Liver (tissue), 9 donors: ENCODE results near the gene IGSF3. TPM values are rescaled to one million over a fixed set of nuclear protein-coding genes. Genes with fewer than 3 reads are reported as not detected.

Experiments used
- DNase-seq: peaks from one replicate; pipeline ENCODE4 v3.0.0-alpha.2; 2017; ENCODE audit warnings: low spot score
- H3K27ac ChIP-seq, 2 donors: one replicate each; pipeline ENCODE4 v1.7.0; 2013; ENCODE audit warnings: inconsistent platforms in 2 of 2, low read length in 2 of 2, control low read depth in 1 of 2, low read depth in 1 of 2, mild to moderate bottlenecking in 1 of 2
- H3K27me3 ChIP-seq, 4 donors: one replicate each; pipeline versions ENCODE4 v1.6.1 to v1.7.0; 2013; ENCODE audit warnings: low read length in 3 of 4, inconsistent platforms in 1 of 4, mild to moderate bottlenecking in 1 of 4, moderate library complexity in 1 of 4; ENCODE audit not compliant: control insufficient read depth in 4 of 4, insufficient read depth in 4 of 4
- H3K36me3 ChIP-seq, 4 donors: one replicate each; pipeline versions ENCODE4 v1.6.1 to v1.7.0; 2013; ENCODE audit warnings: low read length in 3 of 4, mild to moderate bottlenecking in 3 of 4, low read depth in 1 of 4, moderate library complexity in 1 of 4; ENCODE audit not compliant: control insufficient read depth in 4 of 4, insufficient read depth in 3 of 4
- H3K4me1 ChIP-seq, 4 donors: one replicate each; pipeline versions ENCODE4 v1.6.1 to v1.7.0; 2013; ENCODE audit warnings: low read length in 3 of 4, mild to moderate bottlenecking in 3 of 4, moderate library complexity in 1 of 4; ENCODE audit not compliant: control insufficient read depth in 4 of 4, insufficient read depth in 4 of 4
- H3K4me3 ChIP-seq, 3 donors: one replicate each; pipeline versions ENCODE4 v1.6.1 to v1.7.0; 2013; ENCODE audit warnings: low read length in 3 of 3, control low read depth in 1 of 3, low read depth in 1 of 3, mild to moderate bottlenecking in 1 of 3
- H3K9ac ChIP-seq, 2 donors: one replicate each; pipeline ENCODE4 v1.7.0; 2013; ENCODE audit warnings: low read length in 2 of 2, mild to moderate bottlenecking in 2 of 2, moderate library complexity in 2 of 2, control low read depth in 1 of 2, low read depth in 1 of 2
- H3K9me3 ChIP-seq, 4 donors: one replicate each; pipeline versions ENCODE4 v1.6.1 to v1.7.0; 2013; ENCODE audit warnings: low read length in 3 of 4; ENCODE audit not compliant: control insufficient read depth in 4 of 4
- EGR1 ChIP-seq, 2 donors: IDR thresholded peaks; 2 replicates each; pipeline ENCODE4 v1.6.1; 2016 to 2018; ENCODE audit warnings: antibody characterized with exemption in 2 of 2, low read depth in 2 of 2
- FOXA1 ChIP-seq: IDR thresholded peaks from 2 replicates; pipeline ENCODE4 v1.6.1; 2016; ENCODE audit warnings: antibody characterized with exemption
- GABPA ChIP-seq, 2 donors: IDR thresholded peaks in 1 of 2; conservative IDR thresholded peaks in 1 of 2; 2 replicates each; pipeline ENCODE4 v1.6.1; 2016; ENCODE audit warnings: antibody characterized with exemption in 2 of 2, mild to moderate bottlenecking in 1 of 2, moderate library complexity in 1 of 2
- HNF4G ChIP-seq: IDR thresholded peaks from 2 replicates; pipeline ENCODE4 v1.6.1; 2016; ENCODE audit warnings: antibody characterized with exemption
- JUND ChIP-seq, 2 donors: IDR thresholded peaks; 2 replicates each; pipeline ENCODE4 v1.6.1; 2016; ENCODE audit warnings: antibody characterized with exemption in 2 of 2
- NR2F2 ChIP-seq: IDR thresholded peaks from 2 replicates; pipeline ENCODE4 v1.6.1; 2016; ENCODE audit warnings: antibody characterized with exemption
- RXRA ChIP-seq, 2 donors: IDR thresholded peaks; 2 replicates each; pipeline ENCODE4 v1.6.1; 2017 to 2018; ENCODE audit warnings: antibody characterized with exemption in 2 of 2, mild to moderate bottlenecking in 1 of 2
- SP1 ChIP-seq: IDR thresholded peaks from 2 replicates; pipeline ENCODE4 v1.6.1; 2018; ENCODE audit warnings: antibody characterized with exemption, mild to moderate bottlenecking
- YY1 ChIP-seq: IDR thresholded peaks from 2 replicates; pipeline ENCODE4 v1.6.1; 2016; ENCODE audit warnings: antibody characterized with exemption, mild to moderate bottlenecking
- WGBS: extraction: QIAGEN DNeasy Blood & Tissue Kit; methylation state at CpG from one replicate; pipeline ENCODE4 v1.1.7; 2013; 5-methylcytosine and 5-hydroxymethylcytosine counted together
- polyA plus RNA-seq, 2 donors: library from polyadenylated mRNA; stranded (reverse) in 1 of 2; unstranded in 1 of 2; fragments of 200-250 nt in 1 of 2; fragments of >200 nt in 1 of 2; fragmentation: Nextera tagmentation in 1 of 2; extraction: Ambion mirVana in 1 of 2; gene quantifications; one replicate each; pipeline versions ENCODE4 v1.2.1 to v1.2.3, GENCODE V29; 2013 to 2015
- total RNA-seq, 2 donors: library from RNA; depleted of rRNA; stranded (reverse); fragments of >200 nt; gene quantifications; one replicate each; pipeline ENCODE4 v1.2.3, GENCODE V29; 2014
- TF ChIP-seq, protein P1 (sequence below): IDR thresholded peaks from 2 replicates; pipeline ENCODE4 v1.6.1; 2016; ENCODE audit warnings: antibody characterized with exemption
- TF ChIP-seq, protein P2 (sequence below): IDR thresholded peaks from 2 replicates; pipeline ENCODE4 v1.6.1; 2016; ENCODE audit warnings: antibody characterized with exemption
- TF ChIP-seq, protein P3 (sequence below): IDR thresholded peaks from 2 replicates; pipeline ENCODE4 v1.6.1; 2016; ENCODE audit warnings: antibody characterized with exemption, mild to moderate bottlenecking
- donor health status: healthy.
- donor health status: healthy.
- donor health status: healthy.
- donor health status: healthy.
- donor health status: healthy.

IGSF3 gene
- total and polyA plus RNA-seq, 4 donors: 0.14 to 5.4 (median 0.68) TPM

DNA sequence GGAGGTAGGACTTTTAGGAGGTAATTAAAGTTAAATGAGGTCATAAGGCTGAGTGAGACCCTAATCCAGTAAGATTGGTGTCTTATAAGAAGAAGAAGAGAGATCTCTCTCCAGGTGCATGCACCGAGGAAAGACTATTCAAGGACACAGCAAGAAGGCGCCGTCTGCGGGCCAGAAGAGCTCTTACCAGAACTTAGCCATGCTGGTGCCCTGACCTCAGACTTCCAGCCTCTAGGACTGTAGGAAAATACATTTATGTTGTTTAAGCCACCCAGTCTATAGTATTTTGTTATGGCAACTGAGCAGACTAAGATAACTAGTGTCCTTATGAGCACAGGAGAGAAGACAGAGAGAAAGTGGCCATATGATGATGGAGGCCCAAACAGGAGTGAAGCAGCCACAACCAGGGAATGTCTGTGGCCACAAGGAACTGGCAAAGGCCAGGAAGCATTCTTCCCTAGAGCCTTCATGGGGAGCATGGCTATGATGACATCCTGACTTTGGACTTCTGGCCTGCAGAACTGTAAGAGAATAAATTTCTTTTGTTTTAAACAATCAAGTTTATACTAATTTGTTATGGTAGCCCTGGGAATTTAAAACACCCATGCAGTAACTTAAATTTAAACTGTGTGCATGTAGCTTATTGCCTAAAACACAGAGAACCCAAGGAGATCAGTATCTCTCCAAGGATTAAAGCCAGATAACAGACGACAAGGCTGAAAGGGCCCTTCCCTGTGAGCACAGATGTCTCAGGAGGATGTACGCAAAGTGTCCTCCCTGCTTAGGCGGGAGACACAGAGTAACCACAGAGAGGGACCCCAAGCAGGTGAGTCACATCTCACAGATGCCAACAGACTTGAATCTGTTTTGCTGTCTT is 86.8 kb downstream of the IGSF3 start:
- H3K4me1 ChIP-seq: no peaks in the 10 kb centered on the region
- no peaks in the 10 kb centered on the region for H3K36me3 ChIP-seq
- H3K27me3 ChIP-seq: no peaks in the 10 kb centered on the region
- TF ChIP-seq EGR1 (IDR thresholded peaks at IDR 0.05; ENCODE audit: low read depth in 2 of 2) (no peak), NR2F2 (no peak), RXRA (IDR thresholded peaks at IDR 0.05) (no peak), YY1 (no peak)
- H3K9ac ChIP-seq: no peak overlapping the region
- H3K9me3 ChIP-seq: no peaks in the 10 kb centered on the region
- H3K4me3 ChIP-seq: no peak overlapping the region
- no peak for DNase-seq
- WGBS: 93% methylated on average over 7 of the region's 7 CpGs
- H3K27ac ChIP-seq: no peak overlapping the region

DNA sequence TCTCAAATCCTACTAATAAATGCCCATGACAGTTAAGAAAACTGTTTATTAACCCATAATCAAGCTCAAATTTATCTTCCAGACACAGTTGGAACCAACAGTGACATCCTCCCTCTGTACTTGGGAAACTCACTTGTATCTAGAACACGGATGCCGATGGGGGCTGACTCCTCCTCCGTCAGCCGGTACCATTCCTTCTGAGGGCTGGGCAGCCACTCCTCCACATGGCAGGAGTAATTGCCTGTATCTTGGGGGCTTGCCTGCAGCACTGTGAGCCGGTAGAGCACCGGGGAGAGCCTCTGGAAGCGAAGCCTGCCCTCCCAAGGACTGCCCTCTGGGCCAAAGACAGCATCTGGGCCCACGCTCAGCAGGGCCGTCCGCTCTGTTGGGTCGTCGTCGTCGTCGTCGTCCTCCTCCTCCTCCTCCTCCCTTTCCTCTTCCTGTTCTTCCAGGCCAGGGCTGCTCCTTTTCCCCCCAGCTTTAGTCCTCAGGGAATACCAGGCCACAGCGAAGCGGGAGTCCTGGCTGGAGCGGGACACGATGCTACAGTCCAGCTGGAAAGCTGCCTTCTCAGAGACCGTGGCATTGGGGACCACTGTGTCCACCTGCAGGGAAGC is 88.2 kb downstream of the IGSF3 start:
- H3K4me3 ChIP-seq: no peak overlapping the region
- WGBS: 83% methylated on average over 21 of the region's 21 CpGs
- no peak for DNase-seq

DNA sequence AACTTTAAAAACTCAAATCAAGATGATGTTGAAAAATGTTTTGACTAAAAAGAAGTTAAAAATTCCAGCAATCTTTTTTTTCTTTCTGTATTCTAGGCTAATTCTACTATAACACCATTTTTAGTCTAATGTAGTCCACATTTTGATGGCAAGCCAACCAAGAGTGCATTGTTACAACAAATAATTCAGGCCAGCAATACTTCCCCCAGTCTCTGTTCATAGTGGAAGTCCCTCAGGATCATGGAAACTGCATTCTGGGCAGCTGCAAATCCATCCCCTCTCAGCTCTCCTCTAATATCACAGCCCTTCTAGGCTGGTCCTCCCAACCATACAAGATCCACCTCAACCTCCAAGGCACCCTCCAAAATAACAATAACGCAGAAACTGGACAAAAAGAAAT is 89.0 kb downstream of the IGSF3 start:
- Histone ChIP-seq H3K27me3 (no peaks in the 10 kb centered on the region), H3K9ac (no peak overlapping the region), H3K4me1 (no peaks in the 10 kb centered on the region), H3K4me3 (no peak overlapping the region), H3K27ac (no peak overlapping the region), H3K9me3 (no peaks in the 10 kb centered on the region), H3K36me3 (no peaks in the 10 kb centered on the region)
- TF ChIP-seq, protein P1, sequence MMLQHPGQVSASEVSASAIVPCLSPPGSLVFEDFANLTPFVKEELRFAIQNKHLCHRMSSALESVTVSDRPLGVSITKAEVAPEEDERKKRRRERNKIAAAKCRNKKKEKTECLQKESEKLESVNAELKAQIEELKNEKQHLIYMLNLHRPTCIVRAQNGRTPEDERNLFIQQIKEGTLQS: no peak
- TF ChIP-seq JUND (IDR thresholded peaks at IDR 0.05) (no peak), FOXA1 (no peak), HNF4G (no peak), EGR1 (IDR thresholded peaks at IDR 0.05; ENCODE audit: low read depth in 2 of 2) (no peak)
- TF ChIP-seq, protein P2, sequence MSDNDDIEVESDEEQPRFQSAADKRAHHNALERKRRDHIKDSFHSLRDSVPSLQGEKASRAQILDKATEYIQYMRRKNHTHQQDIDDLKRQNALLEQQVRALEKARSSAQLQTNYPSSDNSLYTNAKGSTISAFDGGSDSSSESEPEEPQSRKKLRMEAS: no peak
- DNase-seq: no peak
- 92% methylated on average over 1 of the region's 1 CpG for WGBS

More for the DNA sequence above, 88.2 kb downstream of the IGSF3 start:
- H3K27me3 ChIP-seq: no peaks in the 10 kb centered on the region
- TF ChIP-seq SP1 (no peak), FOXA1 (no peak), GABPA (IDR thresholded peaks at IDR 0.05 in 1 of 2, conservative IDR thresholded peaks at IDR 0.05 in 1 of 2) (no peak)
- TF ChIP-seq, protein P3, sequence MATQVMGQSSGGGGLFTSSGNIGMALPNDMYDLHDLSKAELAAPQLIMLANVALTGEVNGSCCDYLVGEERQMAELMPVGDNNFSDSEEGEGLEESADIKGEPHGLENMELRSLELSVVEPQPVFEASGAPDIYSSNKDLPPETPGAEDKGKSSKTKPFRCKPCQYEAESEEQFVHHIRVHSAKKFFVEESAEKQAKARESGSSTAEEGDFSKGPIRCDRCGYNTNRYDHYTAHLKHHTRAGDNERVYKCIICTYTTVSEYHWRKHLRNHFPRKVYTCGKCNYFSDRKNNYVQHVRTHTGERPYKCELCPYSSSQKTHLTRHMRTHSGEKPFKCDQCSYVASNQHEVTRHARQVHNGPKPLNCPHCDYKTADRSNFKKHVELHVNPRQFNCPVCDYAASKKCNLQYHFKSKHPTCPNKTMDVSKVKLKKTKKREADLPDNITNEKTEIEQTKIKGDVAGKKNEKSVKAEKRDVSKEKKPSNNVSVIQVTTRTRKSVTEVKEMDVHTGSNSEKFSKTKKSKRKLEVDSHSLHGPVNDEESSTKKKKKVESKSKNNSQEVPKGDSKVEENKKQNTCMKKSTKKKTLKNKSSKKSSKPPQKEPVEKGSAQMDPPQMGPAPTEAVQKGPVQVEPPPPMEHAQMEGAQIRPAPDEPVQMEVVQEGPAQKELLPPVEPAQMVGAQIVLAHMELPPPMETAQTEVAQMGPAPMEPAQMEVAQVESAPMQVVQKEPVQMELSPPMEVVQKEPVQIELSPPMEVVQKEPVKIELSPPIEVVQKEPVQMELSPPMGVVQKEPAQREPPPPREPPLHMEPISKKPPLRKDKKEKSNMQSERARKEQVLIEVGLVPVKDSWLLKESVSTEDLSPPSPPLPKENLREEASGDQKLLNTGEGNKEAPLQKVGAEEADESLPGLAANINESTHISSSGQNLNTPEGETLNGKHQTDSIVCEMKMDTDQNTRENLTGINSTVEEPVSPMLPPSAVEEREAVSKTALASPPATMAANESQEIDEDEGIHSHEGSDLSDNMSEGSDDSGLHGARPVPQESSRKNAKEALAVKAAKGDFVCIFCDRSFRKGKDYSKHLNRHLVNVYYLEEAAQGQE: no peak
- no peaks in the 10 kb centered on the region for H3K36me3 ChIP-seq
- no peaks in the 10 kb centered on the region for H3K9me3 ChIP-seq
- H3K4me1 ChIP-seq: no peaks in the 10 kb centered on the region
- no peak overlapping the region for H3K9ac ChIP-seq
- no peak overlapping the region for H3K27ac ChIP-seq
